HL-60 (cell line): ENCODE results near the gene ECHS1.

Source experiments
- GABPA ChIP-seq: IDR thresholded peaks from 2 replicates; pipeline ENCODE4 v1.6.1; 2012; ENCODE audit warnings: low read depth
- POLR2AphosphoS5 ChIP-seq: IDR thresholded peaks from 2 replicates; pipeline ENCODE4 v1.6.1; 2012; ENCODE audit warnings: low read depth
- SPI1 ChIP-seq: IDR thresholded peaks from 2 replicates; pipeline ENCODE4 v1.6.1; 2012; ENCODE audit warnings: low read depth, mild to moderate bottlenecking, borderline replicate concordance
- TF ChIP-seq, protein P1 (sequence below): IDR thresholded peaks from one replicate; pipeline ENCODE4 v1.5.1; 2011; ENCODE audit warnings: low read length, control low read depth, inconsistent platforms; ENCODE audit not compliant: insufficient read depth

DNA sequence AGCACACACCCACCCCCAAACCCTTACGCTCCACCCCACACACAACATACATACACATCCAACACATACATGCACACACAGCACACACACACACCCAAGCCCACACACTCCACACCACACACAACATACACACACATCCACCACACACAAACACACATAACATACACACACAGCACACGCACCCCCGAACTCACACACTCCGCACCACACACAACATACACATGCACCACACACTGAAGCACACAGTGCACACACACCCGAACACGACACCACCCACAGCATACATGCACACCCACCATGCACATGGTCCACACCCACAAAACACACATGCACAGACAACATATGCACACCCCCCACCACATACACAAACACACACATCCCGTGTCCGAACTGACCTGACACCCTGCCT, 24.0 kb downstream of the ECHS1 start:
- TF ChIP-seq, protein P1, sequence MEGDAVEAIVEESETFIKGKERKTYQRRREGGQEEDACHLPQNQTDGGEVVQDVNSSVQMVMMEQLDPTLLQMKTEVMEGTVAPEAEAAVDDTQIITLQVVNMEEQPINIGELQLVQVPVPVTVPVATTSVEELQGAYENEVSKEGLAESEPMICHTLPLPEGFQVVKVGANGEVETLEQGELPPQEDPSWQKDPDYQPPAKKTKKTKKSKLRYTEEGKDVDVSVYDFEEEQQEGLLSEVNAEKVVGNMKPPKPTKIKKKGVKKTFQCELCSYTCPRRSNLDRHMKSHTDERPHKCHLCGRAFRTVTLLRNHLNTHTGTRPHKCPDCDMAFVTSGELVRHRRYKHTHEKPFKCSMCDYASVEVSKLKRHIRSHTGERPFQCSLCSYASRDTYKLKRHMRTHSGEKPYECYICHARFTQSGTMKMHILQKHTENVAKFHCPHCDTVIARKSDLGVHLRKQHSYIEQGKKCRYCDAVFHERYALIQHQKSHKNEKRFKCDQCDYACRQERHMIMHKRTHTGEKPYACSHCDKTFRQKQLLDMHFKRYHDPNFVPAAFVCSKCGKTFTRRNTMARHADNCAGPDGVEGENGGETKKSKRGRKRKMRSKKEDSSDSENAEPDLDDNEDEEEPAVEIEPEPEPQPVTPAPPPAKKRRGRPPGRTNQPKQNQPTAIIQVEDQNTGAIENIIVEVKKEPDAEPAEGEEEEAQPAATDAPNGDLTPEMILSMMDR = no peak
- no peak for TF ChIP-seq POLR2AphosphoS5
- TF ChIP-seq SPI1 = no peak
- no peak for TF ChIP-seq GABPA
